Stomach (tissue), 4 donors: Measurements from ENCODE around the gene LTA4H.

Source experiments
- CTCF ChIP-seq, 7 experiments: fragments of 450-650 bp in 4 of 7; fragments of 200-600 bp in 3 of 7; sonication (generic) in 3 of 7; IDR thresholded peaks; one replicate each; pipeline ENCODE4 v1.5.1; 2016 to 2019; ENCODE audit warnings: antibody characterized with exemption in 7 of 7, control low read depth in 2 of 7, mild to moderate bottlenecking in 1 of 7
- POLR2A ChIP-seq, 4 donors: fragments of 450-650 bp; IDR thresholded peaks; one replicate each; pipeline ENCODE4 v1.6.1; 2016; ENCODE audit warnings: antibody characterized with exemption in 4 of 4, control low read depth in 2 of 4, mild to moderate bottlenecking in 1 of 4, moderate library complexity in 1 of 4
- POLR2AphosphoS5 ChIP-seq, 3 donors: sonication (generic); formaldehyde crosslinking; IDR thresholded peaks; one replicate each; pipeline ENCODE4 v1.6.1; 2016; ENCODE audit warnings: antibody characterized with exemption in 3 of 3

GRCh38 chr12:95977764-95978305, 57.6 kb downstream of the LTA4H start:
- TF ChIP-seq CTCF (IDR thresholded peaks at IDR 0.05), result no peak
- TF ChIP-seq POLR2A (IDR thresholded peaks at IDR 0.05), result no peak
- TF ChIP-seq POLR2AphosphoS5 (IDR thresholded peaks at IDR 0.05), result no peak
